Measurements from ENCODE around the gene PSMC6.

The PSMC6 gene

GRCh38 chr14:52661314-52661713, 45.7 kb upstream of the PSMC6 start:
- ChIA-PET POLR2A (no interaction called here), CTCF (interaction anchor here (0.5 kb wide), 1 partner anchor 28 kb away, joined by 3 read pairs; no protein-coding TSS in a partner anchor)
- Histone ChIP-seq H3K27ac (ENCODE audit: extremely low read depth, low read depth, low read length) (no peak overlapping the region), H3K9me3 (ENCODE audit: control insufficient read depth, insufficient read depth, low read depth, low read length) (no peaks in the 10 kb centered on the region), H3K4me3 (ENCODE audit: low read depth, low read length) (no peak overlapping the region), H3K4me1 (ENCODE audit: control insufficient read depth, insufficient read depth, low read length) (no peaks in the 10 kb centered on the region), H3K36me3 (ENCODE audit: control insufficient read depth in 2 of 2, insufficient read depth in 1 of 2, low read length in 2 of 2) (peaks cover 22 to 45% of the 10 kb centered on the region in 2 experiments)
- TF ChIP-seq ZNF114 (tag by site-specific recombination; IDR thresholded peaks at IDR 0.05) (no peak), ZNF692 (tag by site-specific recombination; IDR thresholded peaks at IDR 0.05) (no peak), ZBTB8A (tag by site-specific recombination; IDR thresholded peaks at IDR 0.05) (no peak), ZNF433 (tag by site-specific recombination; IDR thresholded peaks at IDR 0.05; ENCODE audit: low read depth) (no peak), KLF16 (tag by site-specific recombination; IDR thresholded peaks at IDR 0.05) (no peak), ZNF169 (tag by site-specific recombination; IDR thresholded peaks at IDR 0.05) (no peak), ZNF501 (tag by site-specific recombination; IDR thresholded peaks at IDR 0.05) (no peak), CTCF (tag by site-specific recombination; IDR thresholded peaks at IDR 0.05) (no peak)

- H3K4me1 ChIP-seq (ENCODE audit: control insufficient read depth, insufficient read depth, low read length): no peaks in the 10 kb centered on the region
- H3K27ac ChIP-seq (ENCODE audit: extremely low read depth, low read depth, low read length): no peak overlapping the region
- CTCF ChIA-PET: interaction anchor here (0.7 kb wide), 1 partner anchor 31 kb away, joined by 3 read pairs; the partner anchor contains the start of gene ERO1A
- peaks cover 19 to 43% of the 10 kb centered on the region in 2 experiments for H3K36me3 ChIP-seq (ENCODE audit: control insufficient read depth in 2 of 2, insufficient read depth in 1 of 2, low read length in 2 of 2)
- no peaks in the 10 kb centered on the region for H3K9me3 ChIP-seq (ENCODE audit: control insufficient read depth, insufficient read depth, low read depth, low read length)
- POLR2A ChIA-PET: no interaction called here
- TF ChIP-seq ZNF391 (tag by site-specific recombination; IDR thresholded peaks at IDR 0.05; ENCODE audit: borderline replicate concordance, low read depth) (no peak), BCL11A (tag by site-specific recombination; IDR thresholded peaks at IDR 0.05; ENCODE audit: low read depth) (no peak), EGR2 (tag by site-specific recombination; IDR thresholded peaks at IDR 0.05; ENCODE audit: low read depth) (no peak), TRIM28 (IDR thresholded peaks at IDR 0.05; ENCODE audit: borderline replicate concordance, low read length) (no peak), ZNF561 (tag by site-specific recombination; IDR thresholded peaks at IDR 0.05; ENCODE audit: borderline replicate concordance) (no peak), ZNF2 (tag by site-specific recombination; IDR thresholded peaks at IDR 0.05) (no peak), ZNF513 (tag by site-specific recombination; IDR thresholded peaks at IDR 0.05) (no peak), SP2 (tag by site-specific recombination; IDR thresholded peaks at IDR 0.05) (no peak), ZNF596 (tag by site-specific recombination; IDR thresholded peaks at IDR 0.05) (no peak), ZBTB8A (tag by site-specific recombination; IDR thresholded peaks at IDR 0.05) (no peak), IKZF3 (tag by site-specific recombination; IDR thresholded peaks at IDR 0.05) (no peak), AEBP2 (tag by site-specific recombination; IDR thresholded peaks at IDR 0.05; ENCODE audit: borderline replicate concordance) (no peak), ZNF580 (tag by site-specific recombination; IDR thresholded peaks at IDR 0.05) (no peak), REST (tag by site-specific recombination; IDR thresholded peaks at IDR 0.05) (no peak), ZNF423 (tag by site-specific recombination; IDR thresholded peaks at IDR 0.05) (no peak), ZNF830 (tag by site-specific recombination; IDR thresholded peaks at IDR 0.05; ENCODE audit: low read depth) (no peak), REPIN1 (tag by site-specific recombination; IDR thresholded peaks at IDR 0.05; ENCODE audit: low read depth) (no peak), ZNF664 (tag by site-specific recombination; IDR thresholded peaks at IDR 0.05) (no peak)
- no peak overlapping the region for H3K4me3 ChIP-seq (ENCODE audit: low read depth, low read length)
Observed at GRCh38 chr14:52663850-52664249, 43.1 kb upstream of the PSMC6 start.

All from HEK293 (cell line).